Measurements from ENCODE around the gene PLEKHG4.

Gene PLEKHG4

GRCh38 chr16:67265834-67266233 lies 13.5 kb upstream of the PLEKHG4 start:
- no peak for DNase-seq

- DNase-seq = no peak
Measured at GRCh38 chr16:67268136-67268579, 11.2 kb upstream of the PLEKHG4 start.

- DNase-seq = no peak
Measured at GRCh38 chr16:67269766-67270165, 9.6 kb upstream of the PLEKHG4 start.

- DNase-seq = no peak
Measured at GRCh38 chr16:67270931-67271338, 8.4 kb upstream of the PLEKHG4 start.

- DNase-seq = no peak
Measured at GRCh38 chr16:67271446-67271845, 7.9 kb upstream of the PLEKHG4 start.

- DNase-seq = no peak
Measured at GRCh38 chr16:67275321-67275720, 4.0 kb upstream of the PLEKHG4 start.

- DNase-seq = peak; percentile 60
Measured at GRCh38 chr16:67277294-67277998, 1.9 kb upstream of the PLEKHG4 start.

- DNase-seq = no peak
Measured at GRCh38 chr16:67277999-67278772, 1.1 kb upstream of the PLEKHG4 start.

GRCh38 chr16:67278773-67279295 lies 498 bp upstream of the PLEKHG4 start:
- DNase-seq = no peak

- no peak for DNase-seq
Measured at GRCh38 chr16:67280090-67281015, 1.0 kb downstream of the PLEKHG4 start.

- DNase-seq = no peak
Measured at GRCh38 chr16:67281536-67282446, 2.5 kb downstream of the PLEKHG4 start.

GRCh38 chr16:67282447-67282805 lies 3.1 kb downstream of the PLEKHG4 start:
- DNase-seq = no peak

GRCh38 chr16:67283039-67283825 lies 3.9 kb downstream of the PLEKHG4 start:
- DNase-seq = no peak

- DNase-seq = no peak
Measured at GRCh38 chr16:67283826-67284555, 4.7 kb downstream of the PLEKHG4 start.

- no peak for DNase-seq
Measured at GRCh38 chr16:67284699-67285646, 5.6 kb downstream of the PLEKHG4 start.

- no peak for DNase-seq
Measured at GRCh38 chr16:67286441-67287235, 7.3 kb downstream of the PLEKHG4 start.

GRCh38 chr16:67287960-67288359 lies 8.6 kb downstream of the PLEKHG4 start:
- DNase-seq = no peak

GRCh38 chr16:67291461-67291860 lies 12.1 kb downstream of the PLEKHG4 start:
- DNase-seq = no peak
